Cardiac fibroblast (primary cell): Measurements from ENCODE around the gene SRP19.
"Not testable (repeated sequence)": the region's sequence is repeated elsewhere in the genome, so short reads cannot be mapped to it uniquely, and the experiment has no call there.

Source experiments
- DNase-seq, 2 donors: peaks; one replicate each; pipeline versions ENCODE4 v3.0.0 to v3.0.0-alpha.2; 2010; ENCODE audit warnings: low read depth in 2 of 2
- H3K4me3 ChIP-seq, 2 donors: replicated peaks in 1 of 2; 1 replicate in 1 of 2; 2 replicates in 1 of 2; pipeline ENCODE4 v1.5.1; 2011; ENCODE audit warnings: low read depth in 2 of 2, low read length in 2 of 2, mild to moderate bottlenecking in 2 of 2, moderate library complexity in 1 of 2
- CTCF ChIP-seq: IDR thresholded peaks from one replicate; pipeline ENCODE4 v1.5.1; 2011; ENCODE audit warnings: low read depth, mild to moderate bottlenecking, low read length, inconsistent platforms

The SRP19 gene

GRCh38 chr5:112854651-112855050 lies 6.4 kb upstream of the SRP19 start:
- no peak overlapping the region for H3K4me3 ChIP-seq
- DNase-seq = no peak
- no peak for TF ChIP-seq CTCF

- TF ChIP-seq CTCF = no peak
- no peak for DNase-seq
- no peak overlapping the region for H3K4me3 ChIP-seq
Observed at GRCh38 chr5:112857866-112858265, 3.2 kb upstream of the SRP19 start.

- not testable (repeated sequence) for DNase-seq
- H3K4me3 ChIP-seq = peak overlapping the region; percentile 87 to 88
Observed at GRCh38 chr5:112860571-112860928, 537 bp upstream of the SRP19 start.

DNA sequence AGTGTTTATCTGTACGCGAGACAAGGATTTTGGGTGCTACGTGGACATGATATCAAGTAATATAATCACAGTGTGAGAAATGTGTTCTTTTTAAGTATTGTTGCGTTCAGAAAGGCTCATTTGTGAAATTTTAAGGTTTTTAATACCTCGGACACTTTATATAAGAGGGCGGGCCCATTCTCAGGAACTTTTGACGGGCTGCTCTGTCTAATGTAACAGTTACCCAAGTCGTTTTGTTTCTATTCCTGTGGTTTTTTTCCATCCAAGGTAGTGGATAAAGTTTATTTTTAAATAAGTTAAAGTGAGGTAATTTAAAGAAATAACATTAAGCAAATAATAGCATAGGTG lies 525 bp downstream of the SRP19 start:
- H3K4me3 ChIP-seq = peak overlapping the region; percentile 87 to 88
- no peak for TF ChIP-seq CTCF
- no peak for DNase-seq

- peak overlapping the region; percentile 87 to 88 for H3K4me3 ChIP-seq
- DNase-seq = no peak
- no peak for TF ChIP-seq CTCF
Observed at GRCh38 chr5:112862085-112862484, 998 bp downstream of the SRP19 start.

- no peak overlapping the region for H3K4me3 ChIP-seq
- no peak for TF ChIP-seq CTCF
- DNase-seq = peak in 1 of 2 donors; percentile 40
Observed at GRCh38 chr5:112863549-112863948, 2.5 kb downstream of the SRP19 start.

- H3K4me3 ChIP-seq = no peak overlapping the region
- peak in 1 of 2 donors; percentile 29 for DNase-seq
- TF ChIP-seq CTCF = no peak
Observed at GRCh38 chr5:112865128-112865527, 4.0 kb downstream of the SRP19 start.
